CD4-positive, alpha-beta T cell (primary cell): ENCODE data around the gene C2orf74. TPM values are rescaled to one million over a fixed set of nuclear protein-coding genes. Genes with fewer than 3 reads are reported as not detected.

Source experiments
- ATAC-seq: fragments of 200-7000 bp; cut with Tn5 transposase; one replicate; pipeline ENCODE4 v1.10.0; 2022; ENCODE audit warnings: mild to moderate bottlenecking; ENCODE audit not compliant: poor library complexity
- CTCF ChIA-PET: fragments of 350-600 bp; sonication (Branson Sonifier 250); formaldehyde crosslinking; loops from one replicate; lab custom pipeline; 2021; ENCODE audit warnings: antibody characterized with exemption, inconsistent platforms; lab: Charles Lee
- POLR2A ChIA-PET: fragments of 350-600 bp; sonication (Branson Sonifier 250); formaldehyde crosslinking; loops from one replicate; lab custom pipeline; 2021; ENCODE audit warnings: antibody characterized with exemption, inconsistent platforms; lab: Charles Lee
- DNase-seq, 14 experiments: peaks; one replicate each; pipeline ENCODE4 v3.0.0-alpha.2; 2013 to 2020; ENCODE audit warnings: mixed read lengths in 2 of 14
- H3K27ac ChIP-seq, 2 donors: one replicate each; pipeline versions ENCODE4 v1.5.1 to v1.7.0; 2013; ENCODE audit warnings: low read length in 2 of 2, low read depth in 1 of 2, mild to moderate bottlenecking in 1 of 2
- H3K27me3 ChIP-seq, 2 experiments: 1 replicate in 1 of 2; 2 replicates in 1 of 2; pipeline versions ENCODE4 v1.6.1 to v1.7.0; 2013; ENCODE audit warnings: low read length in 2 of 2, control low read depth in 1 of 2, mild to moderate bottlenecking in 1 of 2, moderate library complexity in 1 of 2; ENCODE audit not compliant: insufficient read depth in 2 of 2, control insufficient read depth in 1 of 2
- H3K36me3 ChIP-seq: one replicate; pipeline ENCODE4 v1.6.1; 2013; ENCODE audit warnings: low read length, control low read depth; ENCODE audit not compliant: insufficient read depth
- H3K4me1 ChIP-seq: one replicate; pipeline ENCODE4 v1.6.1; 2013; ENCODE audit warnings: low read length, control low read depth; ENCODE audit not compliant: insufficient read depth
- H3K4me3 ChIP-seq: one replicate; pipeline ENCODE4 v1.5.1; 2013; ENCODE audit warnings: mild to moderate bottlenecking, low read length, moderate library complexity
- H3K9me3 ChIP-seq, 2 experiments: 1 replicate in 1 of 2; 2 replicates in 1 of 2; pipeline versions ENCODE4 v1.6.1 to v1.7.0; 2013; ENCODE audit warnings: low read length in 2 of 2, mild to moderate bottlenecking in 2 of 2, control low read depth in 1 of 2, moderate library complexity in 1 of 2; ENCODE audit not compliant: control insufficient read depth in 1 of 2, insufficient read depth in 1 of 2
- H3K27ac Mint-ChIP-seq: one replicate; pipeline ENCODE4 v1.8.0; 2020; ENCODE audit warnings: mixed read lengths
- H3K27me3 Mint-ChIP-seq: one replicate; pipeline ENCODE4 v1.8.0; 2021; ENCODE audit warnings: mixed read lengths
- H3K36me3 Mint-ChIP-seq: one replicate; pipeline ENCODE4 v1.8.0; 2021; ENCODE audit warnings: low read depth, mixed read lengths
- H3K4me1 Mint-ChIP-seq: one replicate; pipeline ENCODE4 v1.8.0; 2021; ENCODE audit warnings: low read depth, mixed read lengths
- H3K4me3 Mint-ChIP-seq: one replicate; pipeline ENCODE4 v1.8.0; 2020; ENCODE audit warnings: mild to moderate bottlenecking, mixed read lengths
- H3K9me3 Mint-ChIP-seq: one replicate; pipeline ENCODE4 v1.8.0; 2020; ENCODE audit warnings: mixed read lengths
- intact Hi-C, 2 experiments: fragments of 100-400 bp; cut with DNase I in 1 of 2; cut with micrococcal nuclease in 1 of 2; formaldehyde crosslinking; loops; one replicate each; pipeline versions ENCODE4 v1.15.1 to v1.9.0; 2023 to 2025; cut with DNase I, micrococcal nuclease
- polyA plus RNA-seq, 2 donors: library from polyadenylated mRNA; unstranded; fragments of 120-200 nt; gene quantifications; one replicate each; pipeline ENCODE4 v1.2.1, GENCODE V29; 2013
- total RNA-seq, 174 experiments: library from RNA in 2 of 174; stranded (reverse) in 2 of 174; gene quantifications; one replicate each; pipeline ENCODE4 v1.2.3 and lab custom pipeline; 2021 to 2026
- TF ChIP-seq, protein P1 (sequence below): fragments of 200-600 bp; IDR thresholded peaks from one replicate; pipeline ENCODE4 v1.8.0; 2022; ENCODE audit warnings: antibody characterized with exemption, mild to moderate bottlenecking

The C2orf74 gene
- total RNA-seq, result 1 to 10 TPM; 1.7 to 2.0 TPM
- 18.1 TPM for polyA plus RNA-seq (2013, experiment 1 of 2)
- 14.0 TPM for polyA plus RNA-seq (2013, experiment 2 of 2)
- 0 to 3.4 (median 0.87) reads per million in 172 experiments for total RNA-seq (lab: John Stamatoyannopoulos, UW)

DNA sequence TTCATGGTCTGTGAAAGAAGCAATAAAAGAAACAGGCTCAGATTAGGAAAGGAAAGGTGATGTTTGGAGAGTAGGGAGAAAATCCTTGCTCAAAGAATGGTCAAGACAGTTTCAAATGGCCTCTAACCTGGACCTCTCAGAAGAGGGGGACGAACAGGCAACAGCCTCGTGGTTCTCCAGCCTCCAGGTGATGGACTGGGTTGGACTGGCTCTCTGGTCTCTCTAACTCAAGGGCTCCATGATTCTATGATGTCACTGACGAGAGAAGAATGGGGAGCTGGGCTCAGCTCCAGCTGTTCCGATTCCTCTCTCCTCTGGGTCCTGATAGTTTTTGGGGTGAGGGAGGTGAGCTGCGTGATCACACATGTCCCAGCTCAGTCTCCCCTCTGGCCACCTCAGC, at the start of gene C2orf74:
C2orf74 (plus strand) TSS at position 301 of the 400 bp plus-strand sequence. CDS start 327 bp downstream, outside the sequence.
- Histone ChIP-seq H3K4me1 (no peaks in the 10 kb centered on the region), H3K36me3 (peaks cover 25% of the 10 kb centered on the region), H3K4me3 (no peak within 1 kb of the TSS), H3K9me3 (no peaks in the 10 kb centered on the region), H3K27me3 (no peaks in the 10 kb centered on the region), H3K27ac (no peak within 1 kb of the TSS)
- H3K27ac Mint-ChIP-seq, result no peak within 1 kb of the TSS
- H3K9me3 Mint-ChIP-seq, result peaks cover 5% of the 10 kb centered on the region
- DNase-seq, result no peak
- peaks cover 8% of the 10 kb centered on the region for H3K4me1 Mint-ChIP-seq
- no peaks in the 10 kb centered on the region for H3K27me3 Mint-ChIP-seq
- ChIA-PET POLR2A (interaction anchor here (0.7 kb wide), 1 partner anchor 15 kb away, joined by 3 read pairs; no protein-coding TSS in a partner anchor), CTCF (no interaction called here)
- intact Hi-C loops, result no loop called here
- H3K36me3 Mint-ChIP-seq, result peaks cover 87% of the 10 kb centered on the region
- no peak for ATAC-seq
- TF ChIP-seq, protein P1, sequence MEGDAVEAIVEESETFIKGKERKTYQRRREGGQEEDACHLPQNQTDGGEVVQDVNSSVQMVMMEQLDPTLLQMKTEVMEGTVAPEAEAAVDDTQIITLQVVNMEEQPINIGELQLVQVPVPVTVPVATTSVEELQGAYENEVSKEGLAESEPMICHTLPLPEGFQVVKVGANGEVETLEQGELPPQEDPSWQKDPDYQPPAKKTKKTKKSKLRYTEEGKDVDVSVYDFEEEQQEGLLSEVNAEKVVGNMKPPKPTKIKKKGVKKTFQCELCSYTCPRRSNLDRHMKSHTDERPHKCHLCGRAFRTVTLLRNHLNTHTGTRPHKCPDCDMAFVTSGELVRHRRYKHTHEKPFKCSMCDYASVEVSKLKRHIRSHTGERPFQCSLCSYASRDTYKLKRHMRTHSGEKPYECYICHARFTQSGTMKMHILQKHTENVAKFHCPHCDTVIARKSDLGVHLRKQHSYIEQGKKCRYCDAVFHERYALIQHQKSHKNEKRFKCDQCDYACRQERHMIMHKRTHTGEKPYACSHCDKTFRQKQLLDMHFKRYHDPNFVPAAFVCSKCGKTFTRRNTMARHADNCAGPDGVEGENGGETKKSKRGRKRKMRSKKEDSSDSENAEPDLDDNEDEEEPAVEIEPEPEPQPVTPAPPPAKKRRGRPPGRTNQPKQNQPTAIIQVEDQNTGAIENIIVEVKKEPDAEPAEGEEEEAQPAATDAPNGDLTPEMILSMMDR, result no peak
- H3K4me3 Mint-ChIP-seq, result no peak within 1 kb of the TSS

DNA sequence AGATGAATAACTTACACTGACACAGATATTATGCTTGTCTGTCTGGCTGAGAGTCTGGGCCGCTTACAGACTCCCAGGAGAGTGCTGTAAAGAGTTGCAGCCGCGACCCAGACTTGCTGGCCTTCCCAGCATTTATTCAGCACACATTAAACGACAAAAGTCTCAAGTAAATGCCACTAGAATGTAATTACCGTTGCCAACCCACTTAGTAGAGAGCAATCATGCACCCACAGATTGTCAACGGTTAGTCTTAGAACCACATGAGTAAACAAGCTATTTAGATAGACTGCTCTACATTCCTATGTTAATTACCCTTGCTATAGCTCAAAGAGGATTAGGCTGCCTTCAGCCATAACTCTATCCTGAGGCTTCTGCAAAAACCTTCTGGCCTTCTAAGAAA, 47.8 kb upstream of the C2orf74 start:
- H3K4me1 Mint-ChIP-seq, result no peaks in the 10 kb centered on the region
- intact Hi-C loops, result no loop called here
- no peak overlapping the region for H3K4me3 Mint-ChIP-seq
- no peak overlapping the region for H3K4me3 ChIP-seq
- H3K4me1 ChIP-seq, result no peaks in the 10 kb centered on the region
- H3K27ac Mint-ChIP-seq, result no peak overlapping the region
- no peak for ATAC-seq
- POLR2A ChIA-PET, result no interaction called here
- TF ChIP-seq, protein P1, result no peak
- H3K36me3 Mint-ChIP-seq, result peaks cover 14% of the 10 kb centered on the region
- no peaks in the 10 kb centered on the region for H3K9me3 Mint-ChIP-seq
- H3K9me3 ChIP-seq, result no peaks in the 10 kb centered on the region
- DNase-seq, result no peak
- H3K27ac ChIP-seq, result no peak overlapping the region
- H3K27me3 Mint-ChIP-seq, result no peaks in the 10 kb centered on the region
- no peaks in the 10 kb centered on the region for H3K36me3 ChIP-seq
- CTCF ChIA-PET, result no interaction called here
- no peaks in the 10 kb centered on the region for H3K27me3 ChIP-seq

DNA sequence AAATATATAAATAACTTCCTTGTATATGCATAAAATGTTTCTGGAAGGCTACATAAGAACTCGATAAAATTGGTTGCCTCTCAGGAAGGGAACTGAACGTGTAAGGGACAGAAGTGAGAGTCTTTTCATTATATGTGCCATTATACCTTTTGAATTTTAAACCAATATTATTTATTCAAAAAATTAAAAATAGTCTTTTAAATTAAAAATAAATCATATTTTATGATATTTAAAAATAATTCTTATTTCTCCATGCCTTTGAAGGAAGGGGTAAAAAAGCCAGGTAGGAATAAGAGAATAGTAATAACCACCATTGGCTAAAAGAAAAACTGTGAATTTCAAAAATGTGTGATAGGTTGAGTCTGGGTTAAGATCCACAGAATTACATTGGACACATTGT, 45.7 kb upstream of the C2orf74 start:
- ChIA-PET CTCF (no interaction called here), POLR2A (interaction anchor here (0.6 kb wide), 1 partner anchor 30 kb away, joined by 4 read pairs; no protein-coding TSS in a partner anchor)
- Histone ChIP-seq H3K27ac (no peak overlapping the region), H3K4me3 (no peak overlapping the region), H3K9me3 (no peaks in the 10 kb centered on the region), H3K27me3 (no peaks in the 10 kb centered on the region), H3K4me1 (no peaks in the 10 kb centered on the region), H3K36me3 (no peaks in the 10 kb centered on the region)
- H3K27me3 Mint-ChIP-seq, result no peaks in the 10 kb centered on the region
- TF ChIP-seq, protein P1, result no peak
- intact Hi-C loops, result no loop called here
- H3K4me1 Mint-ChIP-seq, result no peaks in the 10 kb centered on the region
- DNase-seq (no peak), ATAC-seq (no peak)
- H3K9me3 Mint-ChIP-seq, result no peaks in the 10 kb centered on the region
- H3K4me3 Mint-ChIP-seq, result no peak overlapping the region
- H3K36me3 Mint-ChIP-seq, result peaks cover 10% of the 10 kb centered on the region
- H3K27ac Mint-ChIP-seq, result no peak overlapping the region
